ENCODE measurements around the gene MICAL3.
"Not testable (repeated sequence)": the region's sequence is repeated elsewhere in the genome, so short reads cannot be mapped to it uniquely, and the experiment has no call there.

MICAL3 gene

DNA sequence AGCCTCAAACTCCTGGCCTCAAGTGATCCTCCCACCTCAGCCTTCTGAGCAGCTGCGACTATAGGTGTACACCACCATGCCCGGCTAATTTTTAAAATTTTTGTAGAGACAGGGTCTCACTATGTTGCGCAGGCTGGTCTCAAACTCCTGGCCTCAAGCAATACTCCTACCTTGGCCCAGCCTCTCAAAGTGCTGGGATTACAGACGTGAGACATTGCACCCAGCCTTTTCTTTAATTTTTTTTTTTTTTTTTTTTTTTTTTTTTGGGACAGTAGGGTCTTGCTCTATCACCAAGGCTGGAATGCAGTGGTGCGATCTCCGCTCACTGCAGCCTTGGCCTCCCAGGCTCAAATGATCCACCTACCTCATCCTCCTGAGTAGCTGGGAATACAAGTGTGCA is 29.1 kb downstream of the MICAL3 start:
- DNase-seq, result not testable (repeated sequence)

DNA sequence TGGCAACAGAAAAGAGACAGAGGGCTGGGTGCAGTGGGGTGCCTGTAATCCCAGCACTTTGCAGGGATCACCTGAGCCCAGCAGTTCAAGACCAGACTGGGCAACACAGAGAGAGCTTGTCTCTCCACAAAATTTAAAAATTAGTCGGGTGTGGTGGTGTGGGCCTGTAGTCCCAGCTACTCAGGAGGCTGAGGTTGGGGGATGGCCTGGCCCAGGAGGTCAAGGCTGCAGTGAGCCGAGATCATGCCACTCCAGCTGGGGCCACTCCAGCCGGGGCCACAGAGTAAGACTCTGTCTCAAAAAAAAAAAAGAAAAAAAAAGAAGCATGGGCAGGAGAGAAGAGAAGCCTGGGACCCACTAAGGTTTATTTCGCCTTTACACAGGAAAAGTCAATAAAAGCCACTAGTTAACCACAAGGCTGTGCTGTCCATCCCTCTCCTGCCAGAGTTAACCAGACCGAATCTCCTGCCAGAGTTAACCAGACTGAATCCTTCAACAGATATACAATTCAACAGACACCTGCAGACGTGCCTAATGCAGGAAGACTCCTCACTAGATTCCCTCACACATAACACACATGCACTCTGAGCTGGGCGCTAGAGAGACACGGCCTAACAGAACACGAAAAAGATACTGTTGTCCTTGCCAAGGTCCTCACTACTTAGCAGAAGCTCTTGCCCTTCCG is 29.8 kb downstream of the MICAL3 start:
- no peak for DNase-seq

DNA sequence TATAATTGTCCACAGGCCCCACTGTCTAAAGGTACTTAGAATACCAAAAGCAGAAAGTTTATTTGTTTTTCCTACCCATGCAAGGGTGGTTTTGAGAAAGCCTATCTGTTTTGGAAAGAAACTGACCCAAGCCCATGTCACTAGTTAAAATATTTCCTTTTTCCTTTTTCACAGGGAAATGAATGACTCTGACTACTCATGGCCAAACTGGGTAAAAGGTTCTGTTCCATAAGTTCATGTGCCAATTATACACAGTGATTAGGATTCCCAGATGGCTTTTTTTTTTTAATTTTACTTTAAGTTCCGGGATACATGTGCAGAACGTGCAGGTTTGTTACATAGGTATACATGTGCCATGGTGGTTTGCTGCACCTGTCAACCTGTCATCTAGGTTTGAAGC is 31.4 kb downstream of the MICAL3 start:
- not testable (repeated sequence) for DNase-seq

DNA sequence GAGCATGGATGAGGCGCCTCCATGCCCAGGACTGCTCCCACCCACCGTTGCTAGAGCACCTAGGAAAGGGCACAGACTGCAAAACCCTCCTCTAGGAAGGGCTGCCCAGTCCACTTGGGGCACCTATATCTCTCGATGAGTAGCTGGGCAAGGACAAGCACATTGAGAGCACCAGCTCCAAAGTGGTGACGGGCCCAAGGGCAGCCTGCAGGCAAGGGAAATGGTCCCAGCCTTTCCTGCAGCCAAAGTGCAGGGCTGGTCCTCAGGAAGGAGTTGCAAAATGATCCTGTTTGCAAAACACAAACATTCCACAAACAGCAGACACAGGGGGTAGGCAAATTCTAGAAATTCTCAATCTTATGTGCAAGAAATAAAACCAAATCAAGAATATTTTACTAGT is 32.4 kb downstream of the MICAL3 start:
- DNase-seq, result not testable (repeated sequence)

DNA sequence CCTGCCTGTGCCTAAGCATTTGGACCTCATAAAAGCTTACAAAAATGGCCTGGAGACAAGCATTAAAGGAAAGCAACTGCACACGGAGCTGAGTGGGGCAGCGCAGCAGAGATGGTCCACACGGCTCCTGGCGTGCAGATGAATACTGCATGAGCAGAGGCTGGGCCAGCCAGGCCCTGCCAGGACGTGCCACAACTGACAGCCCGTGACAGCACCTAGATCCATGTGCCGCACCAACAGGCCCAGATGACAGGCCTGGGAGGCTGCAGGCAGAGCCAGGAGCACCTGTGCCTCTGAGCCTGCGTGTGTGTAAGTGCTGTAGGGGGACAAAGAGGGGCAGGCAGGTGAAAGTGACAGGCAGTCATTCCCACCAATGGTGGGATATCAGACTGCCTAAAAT is 33.4 kb downstream of the MICAL3 start:
- DNase-seq, result no peak

DNA sequence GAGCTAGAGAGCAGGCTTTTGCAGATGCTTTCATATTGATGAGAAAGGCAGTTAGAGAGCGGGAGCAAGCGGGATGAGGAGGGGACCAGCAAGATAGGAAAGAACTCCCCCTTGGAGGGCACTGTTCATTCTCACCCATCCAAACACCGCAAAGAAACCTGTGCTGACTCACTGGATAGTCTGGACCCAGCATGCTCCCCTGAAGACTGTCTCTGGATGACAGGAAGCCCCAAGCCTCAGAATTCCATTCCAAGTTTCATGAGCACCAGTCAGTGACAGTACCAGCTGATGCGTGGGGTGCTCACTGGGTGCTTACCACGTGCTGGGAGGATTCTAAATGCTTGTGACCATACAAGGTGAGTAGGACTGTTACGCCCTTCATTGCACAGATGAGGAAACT is 34.2 kb downstream of the MICAL3 start:
- no peak for DNase-seq

DNA sequence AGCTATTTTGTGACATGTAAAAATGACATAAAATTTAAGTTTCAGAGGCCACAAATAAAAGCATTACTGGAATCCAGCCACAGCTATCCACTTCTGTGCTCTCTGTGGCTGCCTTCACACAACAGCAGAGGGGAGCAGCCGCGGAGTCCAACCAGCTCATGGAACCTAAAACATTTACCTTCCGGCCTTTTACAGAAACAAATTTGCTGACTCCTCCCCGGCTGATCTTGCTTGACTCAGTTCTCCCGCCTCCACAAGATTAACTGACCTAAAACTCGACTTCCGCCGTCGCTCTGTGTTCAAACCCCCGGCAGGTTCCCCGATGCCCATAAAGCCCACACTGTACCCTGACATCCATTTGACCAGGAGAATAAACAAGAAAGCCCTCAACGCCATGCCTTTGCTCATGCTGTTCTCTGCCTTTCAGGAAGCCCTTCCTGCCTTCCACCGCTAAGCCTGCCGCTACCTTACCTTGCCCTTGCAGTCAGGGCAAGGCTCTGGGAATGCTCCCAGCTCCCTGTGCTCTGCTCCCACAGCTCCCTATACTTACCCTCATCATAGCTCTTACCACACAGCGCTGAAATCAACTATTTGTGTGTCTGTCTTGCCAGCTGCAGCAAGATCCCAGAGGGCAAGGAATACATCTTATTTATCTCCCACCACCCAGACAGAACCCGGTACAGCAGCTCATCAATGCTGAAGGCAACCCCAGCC is 35.4 kb downstream of the MICAL3 start:
- DNase-seq, result no peak

DNA sequence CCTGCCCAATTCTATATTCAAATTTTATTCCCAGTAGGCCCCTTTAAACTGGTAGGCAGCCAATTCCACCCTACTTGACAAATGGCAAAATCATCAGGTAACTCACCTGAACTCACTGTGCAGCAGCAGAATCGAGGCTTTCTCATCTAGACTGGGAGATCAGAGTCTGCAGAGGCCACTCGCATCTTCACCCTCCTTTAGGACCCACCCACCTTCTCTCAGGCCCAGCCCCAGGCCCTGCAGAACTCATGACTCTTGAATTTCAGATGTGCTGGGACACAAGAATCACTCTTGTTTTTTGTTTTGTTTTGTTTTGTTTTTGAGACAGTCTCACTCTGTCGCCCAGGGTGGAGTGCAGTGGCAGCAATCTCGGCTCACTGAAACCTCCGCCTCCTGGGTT is 38.8 kb downstream of the MICAL3 start:
- no peak for DNase-seq

DNA sequence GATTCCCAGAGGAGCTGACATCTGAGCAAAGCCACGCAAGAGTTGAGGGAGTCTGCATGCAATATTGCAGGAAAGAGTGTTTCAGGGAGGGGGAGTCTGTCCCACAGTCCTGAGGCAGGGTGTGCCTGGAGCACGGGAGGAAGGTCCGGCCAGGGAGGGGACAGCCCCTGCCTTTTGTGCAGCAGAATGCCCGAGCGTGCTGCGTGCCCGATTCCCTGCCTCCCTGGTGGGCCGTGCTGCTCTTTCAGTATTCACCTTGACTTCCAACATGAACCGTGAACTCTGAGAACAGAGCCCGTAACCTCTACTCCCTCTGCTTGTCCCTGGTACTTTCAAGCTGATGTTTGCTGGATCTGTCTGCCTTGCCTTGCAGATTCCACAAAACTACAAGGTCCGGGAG is 39.3 kb downstream of the MICAL3 start:
- not testable (repeated sequence) for DNase-seq

DNA sequence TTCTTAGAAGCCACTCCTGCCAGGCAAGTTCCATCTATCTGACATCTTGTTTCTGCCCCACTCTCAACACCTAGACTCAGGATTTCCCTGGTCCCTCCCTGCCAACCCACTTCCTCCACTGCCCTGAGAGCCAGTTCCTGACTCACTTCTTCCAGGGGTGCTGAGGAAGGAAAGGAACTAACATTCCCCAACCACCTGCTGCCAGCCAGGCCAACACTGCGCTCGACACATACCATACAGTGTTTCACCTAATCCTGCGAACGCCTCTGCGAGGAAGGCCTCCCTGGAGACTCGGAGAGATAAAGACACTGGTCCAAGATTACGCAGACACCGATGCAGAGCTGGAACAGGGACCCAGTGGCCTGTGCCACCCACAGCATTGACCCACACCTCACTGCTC is 40.2 kb downstream of the MICAL3 start:
- DNase-seq, result no peak

DNA sequence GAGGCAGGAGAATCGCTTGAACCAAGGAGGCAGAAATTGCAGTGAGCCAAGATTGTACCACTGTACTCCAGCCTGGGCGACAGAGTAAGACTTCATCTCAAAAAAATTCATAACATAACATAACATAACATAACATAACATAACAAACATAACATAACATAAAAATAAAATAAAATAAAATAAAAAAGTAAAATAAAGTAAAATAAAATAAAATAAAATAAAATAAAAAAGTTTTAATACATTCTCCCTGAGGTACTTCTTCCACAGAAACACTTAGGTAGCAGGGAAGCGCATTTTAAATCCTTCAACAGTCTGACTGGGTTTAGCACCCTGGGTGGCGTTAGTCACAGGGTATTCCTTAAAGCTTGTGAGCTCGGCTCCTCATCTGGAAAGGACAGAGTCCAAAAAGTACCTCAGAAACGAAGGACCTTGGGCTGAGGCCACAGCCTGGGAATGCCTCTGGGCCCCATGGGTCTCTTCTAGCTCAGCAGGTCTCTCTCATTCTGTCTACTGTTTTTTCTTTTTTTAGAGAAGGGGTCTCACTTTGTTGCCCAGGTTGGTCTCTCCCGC is 41.7 kb downstream of the MICAL3 start:
- DNase-seq, result no peak

DNA sequence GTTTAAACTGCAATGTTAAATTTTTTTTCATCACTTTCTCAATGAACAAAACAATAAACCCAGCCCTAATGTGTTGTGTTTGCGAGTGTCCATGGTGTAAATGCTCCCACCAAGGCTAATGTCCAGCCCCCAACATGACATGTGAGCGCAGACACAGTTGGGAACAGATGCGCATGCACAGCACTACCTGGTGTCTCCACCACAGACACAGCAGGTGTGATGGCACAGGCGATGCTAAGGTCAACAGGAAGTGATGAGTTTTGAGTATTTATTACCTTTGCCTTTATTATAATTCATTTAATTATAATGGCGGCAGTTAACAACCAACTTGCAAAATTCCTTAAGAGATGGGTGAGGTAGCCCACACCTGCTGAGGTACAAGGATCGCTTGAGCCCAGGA is 42.9 kb downstream of the MICAL3 start:
- DNase-seq, result peak; percentile 39

DNA sequence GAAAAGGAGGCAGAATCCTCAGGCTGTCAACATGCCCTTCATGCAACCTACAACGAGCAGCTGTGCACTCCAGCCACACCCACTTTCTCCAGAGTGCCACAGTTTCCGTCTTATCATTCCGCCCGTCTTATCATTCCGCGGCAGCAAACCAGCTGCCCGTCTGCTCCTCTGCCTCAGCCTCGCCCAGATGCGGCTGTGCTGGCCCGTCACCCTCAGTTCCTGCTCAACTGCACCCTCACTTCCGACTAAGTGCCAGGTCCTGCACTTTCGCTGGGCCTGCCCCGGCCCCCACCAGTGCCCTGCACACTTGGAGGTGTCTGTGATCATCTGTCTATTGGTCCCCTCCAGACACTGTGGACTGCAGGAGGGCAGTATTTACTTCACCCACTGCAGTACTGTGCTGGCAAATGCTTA is 43.7 kb downstream of the MICAL3 start:
- DNase-seq, result no peak

DNA sequence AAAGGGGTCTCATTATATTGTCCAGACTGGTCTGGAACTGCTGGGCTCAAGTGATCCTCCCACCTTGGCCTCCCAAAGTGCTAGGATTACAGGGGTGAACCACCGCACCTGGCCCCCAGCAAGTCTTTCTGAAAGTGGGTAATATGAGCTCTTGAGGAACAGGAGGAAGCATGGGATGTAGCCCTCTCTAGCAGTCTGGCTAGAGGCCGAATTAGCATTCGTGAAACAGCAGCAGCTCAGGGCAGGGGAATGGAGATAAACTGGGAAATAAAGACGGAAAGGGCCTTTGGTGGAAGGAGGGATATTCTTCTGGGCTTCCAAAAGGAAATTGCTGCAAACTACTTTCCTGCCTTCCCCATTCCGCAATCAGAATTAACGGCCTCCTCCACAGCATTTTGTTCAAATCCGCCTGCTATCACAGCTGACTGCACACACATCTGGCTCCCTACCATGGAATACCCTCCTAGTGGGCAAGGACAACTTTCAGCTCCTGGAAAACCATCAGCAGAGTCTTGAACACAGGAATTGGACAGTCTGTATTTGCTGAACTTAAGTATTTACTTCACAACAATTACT is 44.3 kb downstream of the MICAL3 start:
- no peak for DNase-seq

DNA sequence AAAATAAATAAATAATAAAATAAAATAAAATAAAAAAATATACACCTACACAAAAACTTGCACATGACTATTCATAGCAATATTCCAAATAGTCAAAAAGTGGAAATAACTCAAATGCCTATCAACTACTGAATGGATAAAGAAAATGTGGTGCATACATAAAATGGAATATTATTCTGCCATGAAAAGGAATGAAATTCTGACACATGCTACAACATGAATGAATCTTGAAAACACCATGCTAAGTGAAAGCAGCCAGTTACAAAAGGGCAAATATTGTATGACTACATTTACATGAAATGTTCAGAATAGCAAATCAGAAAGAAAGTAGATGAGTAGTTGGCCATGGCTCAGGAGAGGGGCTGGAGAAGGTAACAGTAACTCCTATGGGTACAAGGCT is 46.3 kb downstream of the MICAL3 start:
- no peak for DNase-seq

DNA sequence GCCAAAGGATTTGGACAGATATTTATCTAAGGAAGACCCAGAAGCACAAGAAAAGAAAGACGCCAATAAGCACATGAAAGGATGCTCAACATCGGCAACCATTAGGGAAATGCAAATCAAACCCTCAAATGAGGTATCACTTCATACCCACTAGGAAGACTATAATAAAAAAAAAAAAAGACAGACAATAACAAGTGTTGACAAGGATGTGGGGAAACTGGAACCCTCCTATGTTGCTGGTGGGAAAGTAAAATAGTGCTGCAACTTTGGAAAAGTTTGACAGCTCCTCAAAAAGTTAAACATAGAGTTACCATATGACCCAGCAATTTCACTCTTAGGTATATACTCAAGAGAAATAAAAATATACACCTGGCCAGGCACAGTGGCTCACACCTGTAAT is 47.0 kb downstream of the MICAL3 start:
- no peak for DNase-seq

DNA sequence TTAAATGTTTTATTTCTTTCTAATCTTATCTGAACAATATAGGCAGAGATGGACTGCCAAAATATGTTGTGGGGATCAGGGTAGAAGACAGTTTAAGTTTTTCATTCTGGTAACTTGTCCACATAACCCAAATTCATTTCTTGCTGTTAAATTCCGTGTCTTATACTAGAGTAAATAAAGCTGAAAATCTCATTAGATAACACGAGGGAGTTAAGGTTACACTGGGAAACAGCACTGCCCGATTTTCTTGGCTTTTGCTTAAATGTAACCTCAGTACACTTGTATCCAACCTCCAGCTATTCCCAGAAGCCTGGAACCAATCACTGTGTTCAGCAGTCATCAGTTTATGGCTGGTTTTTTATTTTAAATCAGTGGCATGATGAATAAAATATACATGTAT is 48.2 kb downstream of the MICAL3 start:
- DNase-seq, result no peak

DNA sequence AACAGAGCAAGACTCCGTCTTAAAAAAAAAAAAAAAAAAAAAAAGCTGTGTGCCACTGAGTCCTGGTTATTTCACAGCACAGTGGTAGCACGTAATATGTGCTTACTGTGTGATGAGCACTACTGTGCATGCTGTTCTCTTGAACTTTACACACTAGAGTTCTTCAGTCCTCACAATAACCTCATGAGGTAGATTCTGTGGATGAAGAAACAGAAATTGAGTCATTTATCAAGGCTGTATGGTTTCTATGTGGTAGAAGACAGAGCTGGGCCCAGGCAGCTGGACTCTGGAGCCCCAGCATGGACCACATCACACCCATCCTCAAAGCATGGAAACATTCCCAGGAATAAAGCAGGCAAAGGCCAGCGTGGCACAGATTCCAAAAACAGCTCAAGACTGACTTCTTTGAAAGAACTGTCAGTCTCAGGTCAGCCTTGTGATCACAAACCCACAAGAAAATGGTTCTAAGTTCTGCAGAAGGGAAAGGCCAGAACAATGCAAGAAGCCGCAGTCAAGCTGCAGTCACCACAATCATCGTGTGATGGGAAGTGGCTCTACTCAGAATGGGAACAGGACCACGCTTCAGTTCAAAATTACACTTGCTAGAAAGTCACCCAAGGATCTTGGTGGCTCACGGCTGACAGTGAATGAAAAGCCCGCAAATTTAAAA is 49.5 kb downstream of the MICAL3 start:
- DNase-seq, result no peak

DNA sequence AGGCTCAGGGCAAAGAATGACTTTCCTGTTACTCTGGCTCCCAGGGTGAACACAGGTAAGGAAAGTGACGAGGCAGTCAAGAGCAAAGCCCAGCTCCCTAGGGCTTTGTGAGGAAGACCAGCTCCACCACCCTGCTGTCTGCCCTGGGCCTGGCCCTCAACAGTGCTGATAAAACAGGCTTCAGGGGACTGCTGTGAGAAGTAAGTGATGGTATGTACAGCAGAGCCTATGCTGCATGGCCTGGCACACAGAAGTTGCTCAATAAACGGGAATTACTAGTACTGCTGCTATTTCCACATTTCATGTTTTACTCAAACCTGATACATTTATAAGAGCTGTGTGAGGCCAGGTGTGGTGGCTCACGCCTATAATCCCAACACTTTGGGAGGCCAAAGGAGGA is 50.3 kb downstream of the MICAL3 start:
- DNase-seq, result no peak

DNA sequence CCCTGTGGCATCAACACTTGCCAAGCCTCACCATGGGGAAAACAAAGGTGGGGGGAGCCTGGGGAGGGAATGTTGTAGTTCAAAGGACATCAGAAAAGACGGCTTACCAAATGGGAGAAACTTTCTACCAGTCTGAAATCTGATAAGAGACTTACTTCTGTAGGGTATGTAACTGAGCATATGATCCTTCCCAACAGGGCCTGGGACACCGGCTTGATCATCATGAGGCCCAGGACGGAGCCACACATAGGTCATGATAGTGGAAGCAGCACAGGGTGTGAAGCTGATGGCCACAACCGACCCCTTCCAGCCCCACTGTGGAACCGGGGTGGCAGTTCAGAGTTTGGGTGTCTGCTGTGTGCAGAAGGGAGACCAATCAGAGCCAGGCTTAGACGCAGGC is 51.1 kb downstream of the MICAL3 start:
- DNase-seq, result no peak

DNA sequence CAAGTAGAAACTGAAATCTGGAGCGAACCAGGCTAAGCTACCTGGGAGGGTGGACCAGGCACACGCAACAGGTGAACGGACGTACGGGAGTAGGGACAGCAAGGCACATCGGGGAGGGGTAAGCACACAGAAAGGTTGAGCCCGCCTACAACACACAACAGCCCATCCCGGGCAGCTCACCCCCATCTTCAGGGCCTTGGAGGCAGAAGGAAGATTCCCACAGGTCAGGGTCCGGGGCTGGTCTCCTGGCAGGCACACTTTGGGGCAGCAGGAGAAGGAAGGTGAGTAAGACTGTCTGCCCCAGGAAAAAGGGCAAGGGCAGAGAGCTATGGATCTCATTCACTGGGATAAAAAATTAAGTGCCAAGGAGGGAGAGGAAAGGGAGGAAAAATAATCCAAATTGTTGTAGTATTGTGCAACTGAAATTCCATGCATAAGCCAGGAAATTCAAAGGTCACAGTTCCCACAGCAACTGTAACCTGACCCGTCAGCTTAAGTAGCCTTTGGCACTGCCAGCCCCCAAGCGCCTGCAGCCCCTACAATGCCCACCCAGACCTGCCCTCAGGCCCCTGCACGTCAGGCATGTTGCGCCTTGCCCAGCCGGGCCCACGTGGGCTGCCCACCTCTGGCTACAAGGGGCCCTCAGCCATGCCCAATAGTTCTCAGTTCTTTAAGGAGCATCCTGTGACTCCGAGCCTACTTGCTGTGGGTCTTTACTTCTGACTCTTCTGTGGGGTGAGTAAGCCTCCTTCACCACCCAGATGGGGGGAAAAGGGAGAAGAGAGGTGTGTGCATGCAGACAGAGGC is 51.8 kb downstream of the MICAL3 start:
- no peak for DNase-seq

DNA sequence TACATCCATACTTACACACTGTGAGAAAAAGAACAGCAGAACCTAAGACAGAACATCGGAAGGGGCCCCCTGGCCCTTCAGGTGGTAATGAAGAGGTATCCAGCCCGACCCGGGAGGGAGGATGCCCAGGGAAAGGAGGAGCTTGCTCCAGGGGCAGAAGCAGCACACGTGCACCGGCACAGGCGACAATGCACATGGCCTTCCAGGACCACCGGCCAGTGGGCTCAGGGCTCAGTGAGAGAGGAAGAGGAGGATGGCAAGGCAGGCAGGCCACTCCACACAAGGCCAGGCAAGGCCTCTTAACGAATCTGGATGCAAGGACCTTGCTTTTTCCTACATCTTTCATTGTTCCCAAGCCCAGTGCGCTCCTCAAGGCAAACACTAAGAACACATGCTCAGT is 52.6 kb downstream of the MICAL3 start:
- DNase-seq, result no peak
